Kidney (tissue), 14 donors: Measurements from ENCODE around the gene ZNRF3. TPM values are rescaled to one million over a fixed set of nuclear protein-coding genes. Genes with fewer than 3 reads are reported as not detected.
A peak's percentile ranks its signal among the peaks of the same experiment; 100 is the strongest.
"Not testable (repeated sequence)": the region's sequence is repeated elsewhere in the genome, so short reads cannot be mapped to it uniquely, and the experiment has no call there.

Source experiments
- DNase-seq, 5 donors: peaks; one replicate each; pipeline ENCODE4 v3.0.0-alpha.2; 2013 to 2020
- FAIRE-seq: peaks from 2 replicates; lab custom pipeline; 2012; peaks lifted over from hg19 to GRCh38; lab: Jason Lieb, UNC
- H3K27ac ChIP-seq, 2 donors: one replicate each; pipeline ENCODE4 v1.7.0; 2013; ENCODE audit warnings: low read depth in 2 of 2, low read length in 2 of 2, inconsistent platforms in 1 of 2
- H3K27me3 ChIP-seq: one replicate; pipeline ENCODE4 v1.7.1; 2013; ENCODE audit warnings: low read length, inconsistent platforms; ENCODE audit not compliant: control insufficient read depth, insufficient read depth
- H3K36me3 ChIP-seq, 3 donors: one replicate each; pipeline versions ENCODE4 v1.7.0 to v1.7.1; 2013; ENCODE audit warnings: low read length in 3 of 3, control low read depth in 1 of 3, inconsistent platforms in 1 of 3; ENCODE audit not compliant: insufficient read depth in 3 of 3, control insufficient read depth in 2 of 3
- H3K4me1 ChIP-seq, 3 donors: one replicate each; pipeline versions ENCODE4 v1.7.0 to v1.7.1; 2013; ENCODE audit warnings: low read length in 3 of 3, inconsistent platforms in 1 of 3, low read depth in 1 of 3; ENCODE audit not compliant: control insufficient read depth in 2 of 3, insufficient read depth in 2 of 3
- H3K4me3 ChIP-seq, 3 donors: one replicate each; pipeline versions ENCODE4 v1.7.0 to v1.8.1; 2013; ENCODE audit warnings: low read length in 3 of 3, control low read depth in 1 of 3, inconsistent platforms in 1 of 3
- H3K9ac ChIP-seq, 3 donors: one replicate each; pipeline versions ENCODE4 v1.7.0 to v1.7.1; 2013; ENCODE audit warnings: low read length in 3 of 3, control low read depth in 1 of 3, inconsistent platforms in 1 of 3
- H3K9me3 ChIP-seq, 3 donors: one replicate each; pipeline versions ENCODE4 v1.7.0 to v1.7.1; 2013; ENCODE audit warnings: low read length in 3 of 3, control low read depth in 1 of 3, inconsistent platforms in 1 of 3; ENCODE audit not compliant: control insufficient read depth in 2 of 3, insufficient read depth in 1 of 3
- intact Hi-C: fragments of 100-400 bp; cut with DNase I; formaldehyde crosslinking; loops from one replicate; pipeline ENCODE4 v1.11.1; 2022
- polyA plus RNA-seq: library from polyadenylated mRNA; stranded (reverse); fragments of 350-450 nt; fragmentation: Illumina TruSeq; extraction: RNeasy Lipid Tissue Mini Kit (QIAGEN cat#74804); gene quantifications from one replicate; pipeline ENCODE4 v1.2.3, GENCODE V29; 2014; ENCODE audit warnings: low read depth, low replicate concordance; ENCODE audit not compliant: insufficient read depth
- total RNA-seq: library from RNA; stranded (reverse); fragmentation: NEBNext Ultra II Directional; extraction: Animal tissue kit (Norgen Biotek cat#: 25700); gene quantifications from one replicate; pipeline ENCODE4 v1.2.1, GENCODE V29; 2021
- TF ChIP-seq, protein P1 (sequence below): IDR thresholded peaks from 3 replicates; pipeline ENCODE4 v1.5.1; 2012; ENCODE audit warnings: mild to moderate bottlenecking, moderate library complexity, borderline replicate concordance; ENCODE audit not compliant: insufficient read depth; ENCODE audit errors: extremely low read depth
- donor health status: control.
- donor health status: control.
- donor health status: control.
- donor health status: control.
- donor health status: control.
- donor health status: DM: yes; HTN: yes; CAD: no.
- donor health status: Normal renal cell carcinoma (clear cell type).

Gene ZNRF3
- total and polyA plus RNA-seq, 2 donors from 2014 or later: 6.8 to 24.4 TPM

DNA sequence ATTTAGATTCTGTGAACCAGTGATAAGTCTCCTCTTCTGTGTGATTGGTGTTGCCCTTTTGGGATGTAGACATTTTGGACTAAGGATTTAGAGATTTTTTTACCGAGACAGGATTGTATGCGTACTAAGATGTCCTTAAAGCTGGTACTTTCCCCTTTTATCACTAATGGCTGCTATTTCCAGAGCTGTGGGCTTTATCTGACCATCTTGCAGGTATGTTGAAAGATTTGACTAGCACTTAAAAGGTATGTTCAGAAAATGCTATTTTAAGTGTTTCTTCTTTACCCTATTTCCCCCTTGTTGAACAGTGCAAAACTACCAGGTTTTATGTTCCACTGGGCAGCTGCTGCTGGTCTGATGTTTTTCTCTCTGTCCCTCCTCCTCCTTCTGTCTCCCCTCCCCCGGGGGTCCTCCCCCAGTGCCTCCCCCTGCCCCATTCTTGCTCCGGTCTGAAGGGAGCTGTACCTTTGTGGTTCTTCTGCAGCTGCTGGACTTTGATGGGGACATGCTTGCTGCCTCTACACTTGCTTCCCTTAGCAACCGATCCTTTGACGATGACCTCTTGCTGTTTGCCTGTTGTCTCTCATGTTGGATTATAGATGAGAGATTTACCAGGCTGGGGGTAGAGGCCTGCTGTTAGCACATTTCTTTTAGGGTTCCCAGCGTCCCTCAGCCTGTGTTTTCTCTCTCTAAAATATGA, 59.6 kb downstream of the ZNRF3 start:
- no peak for FAIRE-seq
- peak in 4 of 5 donors; percentile 87 to 89 (median 88) for DNase-seq
- Histone ChIP-seq H3K9ac (no peak overlapping the region), H3K9me3 (peaks cover 0 to 12% (median 4%) of the 10 kb centered on the region in 3 donors), H3K4me1 (peaks cover 0 to 31% (median 4%) of the 10 kb centered on the region in 3 donors), H3K36me3 (no peaks in the 10 kb centered on the region), H3K27me3 (no peaks in the 10 kb centered on the region), H3K4me3 (no peak overlapping the region), H3K27ac (no peak overlapping the region)
- intact Hi-C loops: no loop called here
- TF ChIP-seq, protein P1, sequence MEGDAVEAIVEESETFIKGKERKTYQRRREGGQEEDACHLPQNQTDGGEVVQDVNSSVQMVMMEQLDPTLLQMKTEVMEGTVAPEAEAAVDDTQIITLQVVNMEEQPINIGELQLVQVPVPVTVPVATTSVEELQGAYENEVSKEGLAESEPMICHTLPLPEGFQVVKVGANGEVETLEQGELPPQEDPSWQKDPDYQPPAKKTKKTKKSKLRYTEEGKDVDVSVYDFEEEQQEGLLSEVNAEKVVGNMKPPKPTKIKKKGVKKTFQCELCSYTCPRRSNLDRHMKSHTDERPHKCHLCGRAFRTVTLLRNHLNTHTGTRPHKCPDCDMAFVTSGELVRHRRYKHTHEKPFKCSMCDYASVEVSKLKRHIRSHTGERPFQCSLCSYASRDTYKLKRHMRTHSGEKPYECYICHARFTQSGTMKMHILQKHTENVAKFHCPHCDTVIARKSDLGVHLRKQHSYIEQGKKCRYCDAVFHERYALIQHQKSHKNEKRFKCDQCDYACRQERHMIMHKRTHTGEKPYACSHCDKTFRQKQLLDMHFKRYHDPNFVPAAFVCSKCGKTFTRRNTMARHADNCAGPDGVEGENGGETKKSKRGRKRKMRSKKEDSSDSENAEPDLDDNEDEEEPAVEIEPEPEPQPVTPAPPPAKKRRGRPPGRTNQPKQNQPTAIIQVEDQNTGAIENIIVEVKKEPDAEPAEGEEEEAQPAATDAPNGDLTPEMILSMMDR: no peak

DNA sequence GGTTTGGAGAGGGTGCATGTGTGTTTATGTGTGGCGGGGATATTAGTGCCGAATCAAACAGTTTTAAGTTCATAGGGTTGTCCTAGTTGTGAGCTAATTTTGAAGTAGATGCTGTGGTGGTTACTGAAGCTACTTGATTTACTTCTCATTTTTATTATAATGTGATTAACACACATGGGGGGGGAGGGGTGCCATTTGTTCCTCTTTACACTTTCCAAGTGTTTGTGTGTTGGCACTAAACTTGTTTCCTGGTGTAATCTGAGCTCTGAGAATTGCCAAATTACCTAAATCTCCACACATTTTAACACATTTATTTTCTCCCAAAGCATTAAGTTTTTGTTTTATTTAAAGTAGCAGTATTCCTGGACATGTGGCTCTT, 60.1 kb downstream of the ZNRF3 start:
- Histone ChIP-seq H3K27ac (no peak overlapping the region), H3K4me3 (no peak overlapping the region), H3K9ac (no peak overlapping the region), H3K27me3 (no peaks in the 10 kb centered on the region), H3K36me3 (no peaks in the 10 kb centered on the region), H3K4me1 (peaks cover 0 to 31% (median 4%) of the 10 kb centered on the region in 3 donors), H3K9me3 (peaks cover 0 to 12% (median 4%) of the 10 kb centered on the region in 3 donors)
- FAIRE-seq (no peak), DNase-seq (peak in 1 of 5 donors; percentile 58)
- intact Hi-C loops: no loop called here
- TF ChIP-seq, protein P1: no peak

DNA sequence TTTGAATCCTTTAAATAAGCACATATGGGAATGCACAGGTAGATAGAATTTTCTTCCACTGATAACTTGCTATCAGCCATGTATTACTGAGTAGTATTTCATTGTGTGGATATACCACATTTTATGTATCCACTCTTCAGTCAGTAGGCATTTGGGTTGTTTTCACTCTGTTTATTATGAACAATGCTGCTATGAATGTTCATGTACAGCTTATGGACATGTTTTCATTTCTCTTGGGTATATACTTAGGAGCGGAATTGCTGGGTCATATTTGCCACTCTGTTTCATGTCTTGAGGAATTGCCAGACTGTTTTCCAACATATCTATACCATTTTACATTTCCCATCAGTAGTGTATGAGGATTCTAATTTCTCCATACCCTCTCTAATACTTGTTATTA, 63.8 kb downstream of the ZNRF3 start:
- H3K27me3 ChIP-seq: no peaks in the 10 kb centered on the region
- intact Hi-C loops: no loop called here
- TF ChIP-seq, protein P1: no peak
- no peak overlapping the region for H3K9ac ChIP-seq
- no peak overlapping the region for H3K4me3 ChIP-seq
- H3K9me3 ChIP-seq: peaks cover 0 to 12% (median 4%) of the 10 kb centered on the region in 3 donors
- peaks cover 9 to 40% (median 10%) of the 10 kb centered on the region in 3 donors for H3K4me1 ChIP-seq
- no peak for FAIRE-seq
- H3K27ac ChIP-seq: no peak overlapping the region
- DNase-seq: no peak
- H3K36me3 ChIP-seq: no peaks in the 10 kb centered on the region

- Histone ChIP-seq H3K4me1 (peaks cover 13 to 44% (median 17%) of the 10 kb centered on the region in 3 donors), H3K9ac (no peak overlapping the region), H3K27ac (no peak overlapping the region), H3K36me3 (no peaks in the 10 kb centered on the region), H3K4me3 (no peak overlapping the region), H3K9me3 (peaks cover 0 to 12% (median 4%) of the 10 kb centered on the region in 3 donors), H3K27me3 (no peaks in the 10 kb centered on the region)
- intact Hi-C loops: no loop called here
- no peak for DNase-seq
- TF ChIP-seq, protein P1: no peak
- no peak for FAIRE-seq
These were observed 65.1 kb downstream of the ZNRF3 start for GRCh38 chr22:28948424-28948823.

DNA sequence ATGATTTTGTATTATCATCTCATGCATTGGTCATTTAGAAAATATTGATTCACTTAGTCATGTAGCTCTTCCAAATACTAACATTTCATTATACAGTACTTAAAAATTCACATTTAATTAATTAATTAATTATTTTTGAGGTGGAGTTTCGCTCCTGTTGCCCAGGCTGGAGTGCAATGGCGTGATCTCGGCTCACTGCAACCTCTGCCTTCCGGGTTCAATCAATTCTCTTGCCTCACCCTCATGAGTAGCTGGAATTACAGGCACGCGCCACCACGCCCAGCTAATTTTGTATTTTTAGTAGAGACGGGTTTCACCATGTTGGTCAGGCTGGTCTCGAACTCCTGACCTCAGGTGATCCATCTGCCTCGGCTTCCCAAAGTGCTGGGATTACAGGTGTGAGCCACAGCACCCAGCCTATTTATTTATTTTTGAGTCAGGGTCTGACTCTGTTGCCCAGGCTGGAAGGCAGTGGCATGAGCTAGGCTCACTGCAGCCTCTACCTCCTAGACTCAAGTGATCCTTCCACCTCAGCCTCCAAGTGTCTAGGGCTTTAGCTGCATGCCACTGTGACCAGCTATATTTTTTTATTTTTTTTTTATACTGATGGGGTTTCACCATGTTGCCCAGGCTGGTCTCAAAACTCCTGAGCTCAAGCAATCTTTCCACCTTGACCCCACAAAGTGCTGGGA, 65.6 kb downstream of the ZNRF3 start:
- DNase-seq, H3K4me3 ChIP-seq, H3K9ac ChIP-seq, H3K36me3 ChIP-seq, FAIRE-seq, H3K27ac ChIP-seq, H3K27me3 ChIP-seq, intact Hi-C loops: not testable (repeated sequence)
- H3K4me1 ChIP-seq: peaks cover 13 to 46% (median 20%) of the 10 kb centered on the region in 3 donors
- peaks cover 0 to 12% (median 4%) of the 10 kb centered on the region in 3 donors for H3K9me3 ChIP-seq
